A673 (cell line): ENCODE data around the gene NR1H4. TPM values are rescaled to one million over a fixed set of nuclear protein-coding genes. Genes with fewer than 3 reads are reported as not detected.

Experiments
- BruUV-seq: library from RNA; stranded (reverse); fragments of 400-500 nt; replicated peaks from 2 replicates; lab custom pipeline; 2021; lab: Mats Ljungman, UMichigan
- CTCF ChIA-PET: fragments of 300-600 bp; sonication (Branson Sonifier 250); formaldehyde crosslinking; loops from one replicate; lab custom pipeline; 2022; ENCODE audit warnings: antibody characterized with exemption; lab: Charles Lee
- POLR2A ChIA-PET: fragments of 300-600 bp; sonication (Branson Sonifier 250); formaldehyde crosslinking; loops from one replicate; lab custom pipeline; 2022; ENCODE audit warnings: antibody characterized with exemption; ENCODE audit not compliant: low non-redundant PET; lab: Charles Lee
- DNase-seq: peaks from one replicate; pipeline ENCODE4 v3.0.0-alpha.2; 2015; ENCODE audit warnings: low spot score
- H3K27ac ChIP-seq: fragments of 200-600 bp; sonication (generic); 2 replicates; pipeline ENCODE4 v1.5.1; 2016; ENCODE audit warnings: mixed run types, low read depth, mild to moderate bottlenecking, mixed read lengths, antibody characterized with exemption, low read length; ENCODE audit not compliant: poor library complexity, severe bottlenecking
- H3K27me3 ChIP-seq: fragments of 200-600 bp; sonication (generic); replicated peaks from 2 replicates; pipeline ENCODE4 v1.6.1; 2017; ENCODE audit warnings: mixed run types, low read depth, mild to moderate bottlenecking, mixed read lengths, antibody characterized with exemption, low read length; ENCODE audit not compliant: insufficient read depth, poor library complexity
- H3K36me3 ChIP-seq: fragments of 200-600 bp; sonication (generic); 2 replicates; pipeline ENCODE4 v1.6.1; 2016; ENCODE audit warnings: mixed run types, mild to moderate bottlenecking, mixed read lengths, antibody characterized with exemption, low read length; ENCODE audit not compliant: insufficient read depth, poor library complexity, severe bottlenecking
- H3K4me1 ChIP-seq: fragments of 200-600 bp; sonication (generic); 2 replicates; pipeline ENCODE4 v1.6.1; 2017; ENCODE audit warnings: mixed run types, mild to moderate bottlenecking, mixed read lengths, antibody characterized with exemption, low read length; ENCODE audit not compliant: insufficient read depth, poor library complexity, severe bottlenecking
- H3K4me3 ChIP-seq: fragments of 200-600 bp; sonication (generic); 2 replicates; pipeline ENCODE4 v1.5.1; 2016; ENCODE audit warnings: low read depth, mixed run types, mild to moderate bottlenecking, mixed read lengths, low read length; ENCODE audit not compliant: poor library complexity, severe bottlenecking
- H3K9me3 ChIP-seq: fragments of 200-600 bp; sonication (generic); 2 replicates; pipeline ENCODE4 v1.6.1; 2016; ENCODE audit warnings: mixed run types, low read depth, mild to moderate bottlenecking, mixed read lengths, antibody characterized with exemption, low read length; ENCODE audit not compliant: poor library complexity, severe bottlenecking
- EZH2 ChIP-seq: fragments of 200-600 bp; sonication (generic); IDR thresholded peaks from 2 replicates; pipeline ENCODE4 v1.6.1; 2017; ENCODE audit warnings: borderline replicate concordance, low read depth, mild to moderate bottlenecking, mixed read lengths, antibody characterized with exemption, low read length; ENCODE audit not compliant: poor library complexity, severe bottlenecking
- intact Hi-C: fragments of 100-400 bp; cut with micrococcal nuclease; formaldehyde crosslinking; loops from one replicate; pipeline ENCODE4 v1.10.0; 2022; ENCODE audit not compliant: unreplicated experiment
- total RNA-seq: library from RNA; stranded (reverse); gene quantifications from 2 replicates; pipeline ENCODE4 v1.2.3, GENCODE V29; 2021
- TF ChIP-seq, protein P1 (sequence below): fragments of 300-800, 200-600 bp; sonication (generic); conservative IDR thresholded peaks from 2 replicates; pipeline ENCODE4 v1.5.1; 2017; ENCODE audit warnings: low read depth, mild to moderate bottlenecking, antibody characterized with exemption, low read length, moderate library complexity, mixed read lengths

Gene NR1H4
- total RNA-seq, 1 experiment from 2014 or later = not detected

DNA sequence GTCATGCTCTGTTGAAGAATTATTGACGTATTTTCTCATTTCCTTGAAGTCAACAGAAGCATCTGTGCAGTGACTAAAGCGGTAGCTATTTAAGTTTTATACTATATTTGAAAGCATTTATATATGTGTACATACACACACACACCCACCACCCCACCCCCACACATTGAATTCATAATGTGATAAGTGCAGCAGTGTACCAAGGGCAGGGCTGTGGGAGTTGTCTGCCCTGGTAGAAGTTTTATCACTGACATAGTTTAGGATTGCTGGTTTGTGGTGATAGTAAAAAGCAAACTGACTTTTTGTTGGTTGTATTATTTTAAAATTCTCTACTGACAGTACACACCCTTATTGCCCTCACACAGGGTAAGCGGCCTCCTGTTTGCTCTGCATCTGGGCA lies 138.9 kb downstream of the NR1H4 start:
- no peak for DNase-seq
- Histone ChIP-seq H3K27me3 (no peaks in the 10 kb centered on the region), H3K4me3 (no peak overlapping the region), H3K4me1 (no peaks in the 10 kb centered on the region), H3K27ac (no peak overlapping the region), H3K36me3 (peaks cover 22% of the 10 kb centered on the region), H3K9me3 (no peaks in the 10 kb centered on the region)
- TF ChIP-seq EZH2 = no peak
- TF ChIP-seq, protein P1, sequence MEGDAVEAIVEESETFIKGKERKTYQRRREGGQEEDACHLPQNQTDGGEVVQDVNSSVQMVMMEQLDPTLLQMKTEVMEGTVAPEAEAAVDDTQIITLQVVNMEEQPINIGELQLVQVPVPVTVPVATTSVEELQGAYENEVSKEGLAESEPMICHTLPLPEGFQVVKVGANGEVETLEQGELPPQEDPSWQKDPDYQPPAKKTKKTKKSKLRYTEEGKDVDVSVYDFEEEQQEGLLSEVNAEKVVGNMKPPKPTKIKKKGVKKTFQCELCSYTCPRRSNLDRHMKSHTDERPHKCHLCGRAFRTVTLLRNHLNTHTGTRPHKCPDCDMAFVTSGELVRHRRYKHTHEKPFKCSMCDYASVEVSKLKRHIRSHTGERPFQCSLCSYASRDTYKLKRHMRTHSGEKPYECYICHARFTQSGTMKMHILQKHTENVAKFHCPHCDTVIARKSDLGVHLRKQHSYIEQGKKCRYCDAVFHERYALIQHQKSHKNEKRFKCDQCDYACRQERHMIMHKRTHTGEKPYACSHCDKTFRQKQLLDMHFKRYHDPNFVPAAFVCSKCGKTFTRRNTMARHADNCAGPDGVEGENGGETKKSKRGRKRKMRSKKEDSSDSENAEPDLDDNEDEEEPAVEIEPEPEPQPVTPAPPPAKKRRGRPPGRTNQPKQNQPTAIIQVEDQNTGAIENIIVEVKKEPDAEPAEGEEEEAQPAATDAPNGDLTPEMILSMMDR = no peak
- no TSS peak for BruUV-seq
- ChIA-PET POLR2A (no interaction called here), CTCF (no interaction called here)
- intact Hi-C loops = no loop called here

Other genes with a start within 250 kb of the NR1H4 start
- gene DEPDC4, start 206.8 kb upstream of the NR1H4 start, total RNA-seq = 2.0 and 3.2 TPM in 2 replicates
- gene SCYL2, start 206.7 kb upstream of the NR1H4 start, total RNA-seq = 51.8 and 61.3 TPM in 2 replicates
- gene SLC17A8, start 116.8 kb upstream of the NR1H4 start, total RNA-seq = not detected in 2 replicates
- 44.8 and 46.3 TPM in 2 replicates for gene GAS2L3, start 99.8 kb downstream of the NR1H4 start, total RNA-seq